Right lobe of liver (tissue), 4 donors: Measurements from ENCODE around the gene DYNLRB1.
"Not testable (repeated sequence)": the region's sequence is repeated elsewhere in the genome, so short reads cannot be mapped to it uniquely, and the experiment has no call there.

Experiments
- CTCF ChIP-seq, 4 donors: fragments of 200-600 bp in 3 of 4; fragments of 450-650 bp in 1 of 4; IDR thresholded peaks; one replicate each; pipeline versions ENCODE4 v1.5.1 to v1.8.0; 2016 to 2022; ENCODE audit warnings: antibody characterized with exemption in 4 of 4, mild to moderate bottlenecking in 2 of 4
- POLR2A ChIP-seq: fragments of 450-650 bp; IDR thresholded peaks from one replicate; pipeline ENCODE4 v1.6.1; 2017; ENCODE audit warnings: antibody characterized with exemption, mild to moderate bottlenecking
- donor health status: DM: no; HTN: no; CAD: no.
- donor health status: DM: no; HTN: no; CAD: no.
- donor health status: DM: no; HTN: yes; CAD: no.

DNA sequence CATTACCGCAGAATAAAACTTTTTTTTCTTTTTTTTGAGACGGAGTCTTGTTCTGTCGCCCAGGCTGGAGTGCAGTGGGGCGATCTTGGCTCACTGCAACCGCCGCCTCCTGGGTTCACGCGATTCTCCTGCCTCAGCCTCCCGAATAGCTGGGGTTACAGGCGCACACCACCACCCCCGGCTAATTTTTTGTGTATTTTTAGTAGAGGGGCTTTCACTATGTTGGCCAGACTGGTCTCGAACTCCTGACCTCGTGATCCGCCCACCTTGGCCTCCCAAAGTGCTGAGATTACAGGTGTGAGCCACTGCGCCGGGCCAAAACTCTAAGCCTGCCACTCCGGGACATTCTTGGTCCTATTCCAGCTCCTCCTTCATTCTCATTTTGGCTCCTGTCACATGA lies 2.2 kb upstream of the DYNLRB1 start:
- TF ChIP-seq CTCF (IDR thresholded peaks at IDR 0.05); POLR2A: not testable (repeated sequence)
